DMS53 treated with DMSO at 0.1 percent for 48 hours (cell line): ENCODE results near the gene PLA2G2D.
A peak's percentile ranks its signal among the peaks of the same experiment; 100 is the strongest.
"Not testable (repeated sequence)": the region's sequence is repeated elsewhere in the genome, so short reads cannot be mapped to it uniquely, and the experiment has no call there.

Experiments
- DNase-seq: peaks from one replicate; lab custom pipeline; 2025; ENCODE audit not compliant: unreplicated experiment; lab: John Stamatoyannopoulos, UW

Gene PLA2G2D

DNA sequence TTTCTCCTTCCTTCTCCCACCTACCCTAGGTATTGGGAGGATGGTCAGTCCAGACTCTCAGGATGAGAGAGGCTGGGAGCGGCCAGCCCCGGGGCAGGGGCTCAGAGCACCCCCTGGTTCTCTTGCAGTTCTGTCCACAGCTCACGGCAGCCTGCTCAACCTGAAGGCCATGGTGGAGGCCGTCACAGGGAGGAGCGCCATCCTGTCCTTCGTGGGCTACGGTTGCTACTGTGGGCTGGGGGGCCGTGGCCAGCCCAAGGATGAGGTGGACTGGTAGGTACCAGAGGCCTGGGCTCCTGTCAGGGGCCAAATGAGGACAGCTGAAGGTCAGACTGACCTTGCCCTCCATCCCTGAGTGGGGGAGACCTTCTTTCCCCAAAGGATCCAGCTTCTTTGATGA, 24.0 kb upstream of the PLA2G2D start:
- no peak for DNase-seq

DNA sequence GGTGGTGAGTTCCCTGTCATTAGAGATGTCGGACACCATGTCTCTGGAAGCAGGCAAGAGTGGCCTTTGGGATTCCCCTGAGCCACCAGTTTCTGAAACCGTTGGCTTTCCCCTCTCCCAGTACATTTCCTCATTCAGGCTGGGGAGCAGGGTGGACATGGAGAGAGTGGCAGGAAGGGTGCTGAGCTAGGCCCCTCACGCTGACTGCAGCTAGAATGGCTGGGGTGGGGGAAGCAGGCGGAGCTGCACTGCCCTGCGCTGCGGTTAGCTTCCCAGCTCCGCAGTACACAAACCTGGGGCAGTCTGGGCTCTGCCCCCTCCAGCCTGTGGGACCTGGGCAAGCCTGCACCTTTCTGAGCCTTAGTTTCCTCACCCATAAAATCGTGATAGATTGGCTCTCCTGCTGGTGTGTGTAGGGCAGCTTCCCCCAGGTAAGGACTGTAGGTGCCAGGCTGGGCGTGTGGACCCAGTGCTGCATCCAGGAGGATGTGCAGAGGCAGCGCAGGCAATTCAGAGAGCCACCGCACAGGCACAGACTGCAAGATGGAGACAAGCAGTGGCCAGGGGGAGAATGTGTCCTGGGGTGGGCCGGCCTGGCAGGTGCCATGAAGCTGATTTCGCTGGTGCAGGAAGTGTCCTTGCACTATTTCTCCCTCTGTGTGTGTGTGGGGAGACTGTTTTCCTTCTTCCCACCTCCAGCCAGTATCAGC, 22.8 kb upstream of the PLA2G2D start:
- no peak for DNase-seq

DNA sequence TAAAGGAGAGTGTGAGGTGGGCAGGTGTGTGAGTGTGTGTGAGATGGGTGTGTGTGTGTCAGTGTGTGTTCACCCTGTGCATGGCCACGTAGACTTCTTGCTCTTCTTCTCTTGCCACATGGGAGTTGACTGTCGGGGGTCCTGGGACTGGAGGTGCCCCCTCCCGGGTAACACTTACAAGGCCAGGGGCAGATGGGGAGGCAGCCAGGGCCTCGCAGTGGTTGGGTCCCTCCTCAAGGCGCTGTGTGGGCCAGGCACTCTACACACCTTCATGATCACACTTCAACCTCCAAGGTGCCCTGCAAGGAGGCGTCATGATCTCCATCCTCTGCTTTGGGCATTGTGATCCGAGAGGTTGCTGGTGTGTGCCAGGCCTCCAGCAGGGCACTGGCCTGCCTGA, 22.1 kb upstream of the PLA2G2D start:
- DNase-seq, result no peak

DNA sequence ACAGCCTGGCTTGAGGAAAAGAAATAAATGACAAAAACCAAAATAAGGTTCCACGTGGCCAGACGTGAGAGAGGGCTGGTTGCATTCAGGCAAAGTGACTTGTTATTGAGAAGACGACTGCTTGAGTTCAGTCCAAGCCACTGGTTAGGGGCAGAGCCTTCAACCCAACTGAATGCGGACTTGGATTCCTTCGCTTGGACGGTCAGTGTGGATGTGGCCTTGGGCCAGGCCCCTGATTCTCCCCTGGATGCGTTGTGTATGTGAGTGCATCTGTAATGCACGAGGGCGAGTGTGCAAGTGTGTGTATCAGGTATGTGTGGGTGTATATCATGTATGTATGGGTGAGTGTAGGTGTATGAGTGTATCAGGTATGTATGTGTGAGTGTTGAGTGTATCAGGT, 21.7 kb upstream of the PLA2G2D start:
- DNase-seq, result no peak

DNA sequence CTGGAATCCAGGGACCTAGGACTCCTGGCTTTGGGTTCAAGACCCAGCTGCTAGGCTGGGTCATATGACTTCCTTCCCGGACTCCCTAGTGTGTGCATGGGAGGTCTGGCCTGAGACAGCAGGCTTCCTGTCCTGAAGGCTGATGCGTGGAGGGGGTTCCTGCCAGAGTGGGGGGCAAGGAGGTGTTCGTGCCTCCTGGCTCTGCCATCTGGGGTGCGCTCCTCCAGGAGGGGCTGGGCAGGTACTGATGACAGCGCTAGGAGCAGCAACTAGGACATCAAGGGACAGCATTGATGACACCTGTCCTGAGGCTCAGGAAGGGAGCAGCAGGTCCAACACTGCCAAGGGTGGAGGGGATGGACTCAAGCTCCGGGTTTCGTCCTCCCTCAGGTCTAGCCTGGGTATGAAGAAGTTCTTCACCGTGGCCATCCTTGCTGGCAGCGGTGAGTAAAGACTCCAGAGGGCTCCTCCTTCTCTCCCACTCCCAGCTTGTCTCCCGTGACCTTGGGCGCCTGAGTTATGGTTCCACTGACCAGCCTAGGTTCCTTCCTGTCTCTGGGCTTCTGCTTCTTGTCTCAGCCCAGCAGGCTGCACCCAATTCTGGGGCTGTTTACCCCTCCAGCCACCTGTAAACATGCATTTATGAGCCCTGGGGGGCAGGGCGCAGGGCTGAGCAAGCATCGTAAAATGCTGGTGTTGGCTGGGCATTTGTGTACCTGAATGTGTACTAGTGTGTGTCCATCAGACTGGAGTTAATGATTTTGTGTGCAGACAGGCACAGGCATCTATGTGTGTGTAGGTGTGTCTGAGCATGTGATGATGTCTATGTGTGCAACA, 20.7 kb upstream of the PLA2G2D start:
- no peak for DNase-seq

DNA sequence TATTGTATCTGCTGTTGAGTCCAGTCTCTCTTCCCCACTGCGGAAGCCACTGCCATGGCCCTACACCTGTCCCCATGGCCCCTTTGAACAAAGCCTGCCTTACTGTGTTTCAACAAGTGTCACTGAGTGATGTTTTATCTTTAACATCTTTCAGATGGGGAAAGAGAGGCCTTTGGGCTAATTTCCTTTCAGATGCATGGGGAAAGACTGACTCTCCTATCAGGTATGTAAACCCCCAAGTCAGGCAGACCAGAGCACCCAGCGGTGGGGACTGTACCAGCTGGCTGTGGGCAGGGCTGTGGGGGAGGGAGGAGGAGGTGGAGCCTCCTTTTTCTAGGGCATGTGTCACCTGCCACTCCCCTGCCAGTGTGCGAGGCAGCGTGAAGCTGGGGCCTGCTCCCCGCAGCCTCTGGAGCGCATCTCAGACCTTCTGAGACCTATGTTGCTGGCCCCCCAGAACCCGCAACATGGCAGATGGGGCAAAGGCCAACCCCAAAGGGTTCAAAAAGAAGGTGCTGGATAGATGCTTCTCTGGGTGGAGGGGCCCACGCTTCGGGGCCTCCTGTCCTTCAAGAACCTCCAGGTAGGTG, 19.7 kb upstream of the PLA2G2D start, which contains the start of gene PLA2G2F:
Gene PLA2G2F, plus strand, starts transcription at position 363 of the 590 bp plus-strand sequence. Its CDS starts 105 bp downstream, at position 468.
- no peak for DNase-seq

DNA sequence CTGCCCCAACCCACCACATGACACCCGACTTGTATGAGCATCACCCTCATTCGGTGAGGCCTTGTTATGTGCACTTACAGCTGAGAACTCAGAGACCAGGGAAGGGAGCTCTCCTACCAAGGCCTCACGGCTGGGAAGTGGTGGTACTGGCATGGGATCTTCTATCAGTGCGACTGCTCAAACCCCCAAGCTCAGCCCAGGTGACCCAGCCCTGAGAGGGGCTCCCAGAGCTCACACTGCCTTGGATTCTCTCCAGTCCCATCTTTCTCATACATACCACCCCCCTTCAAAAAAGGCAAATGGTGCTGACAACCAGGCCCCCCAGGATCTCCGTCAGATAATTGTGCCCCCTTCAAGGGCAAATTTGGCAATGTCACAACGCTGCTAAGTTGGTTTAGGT, 19.0 kb upstream of the PLA2G2D start:
- DNase-seq, result no peak

DNA sequence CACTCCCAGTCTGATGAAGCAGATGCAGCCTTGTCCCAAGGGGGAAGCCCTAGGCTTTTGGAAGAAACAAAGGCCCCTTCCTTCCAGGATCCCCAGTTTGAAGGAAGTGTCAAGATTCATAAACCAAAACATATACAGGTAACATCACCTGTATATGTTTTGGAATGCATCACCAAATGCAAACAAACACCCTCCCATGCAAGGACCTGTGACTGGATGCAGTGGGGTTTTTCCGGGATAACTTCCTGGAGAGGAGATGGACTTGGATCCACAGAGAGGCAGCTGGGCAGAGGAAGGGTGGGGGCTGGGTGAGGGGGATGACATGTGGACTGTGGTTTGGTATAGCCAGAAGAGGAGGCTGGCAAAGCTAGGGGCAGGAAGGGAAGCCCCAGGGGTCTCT, 18.3 kb upstream of the PLA2G2D start:
- no peak for DNase-seq

DNA sequence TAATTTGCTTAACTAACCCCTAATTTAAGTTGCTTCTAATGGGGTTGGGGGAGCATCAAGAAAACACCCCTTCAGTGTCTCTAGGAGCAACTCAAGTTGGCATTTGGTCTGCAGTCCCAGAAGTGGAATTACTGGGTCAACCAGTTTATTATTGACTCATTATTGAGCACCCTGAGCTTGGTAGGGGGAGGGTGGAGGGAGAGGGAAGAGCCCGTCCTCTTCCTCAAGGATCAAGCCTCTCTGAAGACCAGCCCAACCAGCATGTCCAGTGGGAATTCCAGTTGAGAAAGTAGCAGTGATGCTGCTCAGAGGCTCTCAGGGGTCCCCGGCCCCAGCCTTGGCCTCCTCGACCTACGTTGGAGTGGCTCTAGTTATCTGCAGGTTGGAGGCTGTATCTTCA, 17.7 kb upstream of the PLA2G2D start:
- peak; percentile 28 for DNase-seq

DNA sequence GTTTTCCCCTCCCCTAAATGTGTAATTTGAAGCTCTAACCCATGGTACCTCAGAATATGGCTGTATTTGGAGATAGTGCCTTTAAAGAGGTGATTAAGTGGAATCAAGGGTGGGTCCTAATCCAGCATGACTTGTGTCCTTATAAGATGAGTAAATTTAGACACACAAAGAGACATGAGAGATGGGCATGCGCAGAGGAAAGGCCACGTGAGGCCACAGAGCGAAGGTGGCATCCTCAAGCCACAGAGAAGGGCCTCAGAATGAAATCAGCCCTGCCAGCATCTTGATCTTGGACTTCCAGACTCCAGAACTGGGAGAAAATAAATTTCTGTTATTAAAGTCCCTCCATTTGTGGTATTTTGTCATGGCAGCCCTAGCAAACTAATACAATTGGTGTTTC, 16.9 kb upstream of the PLA2G2D start:
- DNase-seq, result no peak

DNA sequence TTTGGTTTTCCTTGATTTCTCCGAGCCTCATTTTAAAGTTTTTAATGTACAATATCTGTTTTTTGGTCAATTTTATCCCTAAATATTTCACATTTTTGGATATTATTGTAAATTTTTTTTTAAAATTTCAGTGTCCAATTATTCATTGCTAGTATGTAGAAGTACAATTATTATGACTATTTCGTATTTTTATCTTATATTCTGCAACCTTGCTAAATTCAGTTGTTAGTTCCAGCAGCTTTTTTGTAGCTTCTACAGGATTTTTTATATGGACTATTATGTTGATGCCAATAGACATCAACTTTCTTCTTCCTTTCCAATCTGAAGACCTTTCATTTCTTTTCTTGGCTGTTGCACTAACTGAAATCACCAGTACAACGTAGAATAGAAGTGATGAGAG, 15.7 kb upstream of the PLA2G2D start:
- no peak for DNase-seq

DNA sequence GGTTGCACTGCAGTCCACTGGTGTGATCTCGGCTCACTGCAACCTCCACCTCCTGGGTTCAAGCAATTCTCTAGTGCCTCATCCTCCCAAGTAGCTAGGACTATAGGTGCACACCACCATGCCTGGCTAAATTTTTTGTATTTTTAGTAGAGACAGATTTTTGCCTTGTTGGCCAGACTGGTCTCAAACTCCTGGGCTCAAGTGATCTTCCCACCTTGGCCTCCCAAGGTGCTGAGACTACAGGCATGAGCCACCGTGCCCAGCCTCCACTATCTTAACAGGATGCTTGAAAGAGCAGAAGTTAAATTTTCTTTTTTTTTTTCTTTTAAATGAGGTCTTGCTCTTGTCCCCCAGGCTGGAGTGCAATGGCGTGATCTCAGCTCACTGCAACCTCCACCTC, 11.2 kb upstream of the PLA2G2D start:
- DNase-seq, result not testable (repeated sequence)

DNA sequence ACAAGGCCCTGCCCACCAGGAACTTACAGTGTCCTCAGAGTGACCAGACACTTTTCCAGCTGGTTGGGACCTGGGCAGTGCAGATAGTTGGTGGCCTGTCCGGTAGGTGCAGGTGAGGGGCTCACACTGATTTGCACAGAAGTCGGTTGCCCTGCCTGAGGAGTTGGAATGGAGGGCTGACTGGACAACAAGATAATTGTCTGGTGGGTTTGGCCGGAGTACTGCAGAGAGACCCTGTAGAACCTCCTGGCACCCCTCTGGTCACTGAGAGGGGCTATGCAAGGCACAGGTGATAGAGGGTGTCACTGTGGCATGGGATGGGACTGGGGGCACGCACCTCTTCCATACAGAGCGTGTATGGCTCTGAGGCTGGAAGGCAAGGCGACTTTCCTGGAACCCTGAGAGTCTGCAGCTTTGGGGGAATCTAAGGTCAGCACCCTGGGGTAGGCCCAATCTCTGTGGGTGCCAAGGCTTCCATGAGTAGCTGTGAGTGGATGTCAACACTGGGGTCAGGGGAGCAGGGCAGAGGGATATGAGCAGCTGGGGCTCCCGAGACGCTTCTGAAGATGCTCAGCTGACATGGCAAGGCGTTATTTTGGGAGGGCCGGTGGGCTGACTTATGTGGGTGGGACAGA, 7.6 kb upstream of the PLA2G2D start:
- DNase-seq, result no peak

DNA sequence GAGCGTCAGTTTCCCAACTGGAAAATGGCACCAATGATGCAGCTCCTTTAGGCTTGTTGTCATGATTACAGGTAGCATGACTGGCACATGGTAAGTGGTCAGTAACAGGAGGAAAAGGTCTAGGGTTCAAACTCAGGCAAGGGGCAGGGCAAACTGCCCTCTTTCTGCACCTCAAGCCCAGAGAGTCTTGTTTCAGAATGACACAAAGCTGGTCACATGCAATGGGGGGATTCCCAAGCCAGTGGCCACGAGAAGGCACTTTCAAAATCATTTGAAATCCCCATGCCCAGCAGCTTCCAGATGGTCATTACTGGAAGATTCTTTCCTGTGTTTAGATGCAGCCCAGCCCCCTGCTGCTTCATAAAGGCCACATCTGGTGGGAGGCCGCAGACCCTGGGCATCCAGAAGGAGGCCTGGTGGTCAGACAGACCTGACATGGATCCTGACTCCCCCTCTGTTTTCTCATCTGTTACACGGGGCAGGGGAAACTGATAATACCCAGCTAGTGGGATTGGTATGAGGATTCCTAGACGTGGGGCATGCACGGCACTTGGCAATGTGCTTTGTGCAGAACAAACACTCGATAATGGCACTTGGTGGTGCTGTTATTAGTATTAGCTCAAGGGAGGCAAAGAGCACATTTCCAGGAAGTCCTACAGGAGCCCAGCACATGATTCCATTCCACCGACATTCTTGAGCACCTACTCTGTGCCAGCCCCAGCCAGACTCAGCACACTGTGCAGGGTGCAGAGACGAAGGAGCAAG, 6.9 kb upstream of the PLA2G2D start:
- no peak for DNase-seq

DNA sequence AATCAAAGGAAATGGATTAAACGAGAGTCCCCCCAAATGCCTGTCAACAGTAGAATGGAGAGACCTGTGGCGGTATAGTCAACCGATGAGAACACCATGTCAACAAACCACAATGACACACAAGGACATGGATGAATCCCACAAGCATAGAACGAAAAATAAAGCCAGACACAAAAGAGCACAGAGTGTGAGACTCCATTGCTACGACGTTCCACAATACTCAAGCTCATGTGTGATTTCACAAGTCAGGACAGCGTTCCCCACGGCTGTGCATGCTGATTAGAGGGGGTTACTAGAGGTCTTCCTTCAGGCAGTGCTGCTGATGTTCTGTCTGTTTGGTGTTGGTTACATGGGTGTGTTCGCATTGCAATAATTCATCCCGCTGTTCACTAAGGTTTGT, 5.8 kb upstream of the PLA2G2D start:
- DNase-seq, result no peak

DNA sequence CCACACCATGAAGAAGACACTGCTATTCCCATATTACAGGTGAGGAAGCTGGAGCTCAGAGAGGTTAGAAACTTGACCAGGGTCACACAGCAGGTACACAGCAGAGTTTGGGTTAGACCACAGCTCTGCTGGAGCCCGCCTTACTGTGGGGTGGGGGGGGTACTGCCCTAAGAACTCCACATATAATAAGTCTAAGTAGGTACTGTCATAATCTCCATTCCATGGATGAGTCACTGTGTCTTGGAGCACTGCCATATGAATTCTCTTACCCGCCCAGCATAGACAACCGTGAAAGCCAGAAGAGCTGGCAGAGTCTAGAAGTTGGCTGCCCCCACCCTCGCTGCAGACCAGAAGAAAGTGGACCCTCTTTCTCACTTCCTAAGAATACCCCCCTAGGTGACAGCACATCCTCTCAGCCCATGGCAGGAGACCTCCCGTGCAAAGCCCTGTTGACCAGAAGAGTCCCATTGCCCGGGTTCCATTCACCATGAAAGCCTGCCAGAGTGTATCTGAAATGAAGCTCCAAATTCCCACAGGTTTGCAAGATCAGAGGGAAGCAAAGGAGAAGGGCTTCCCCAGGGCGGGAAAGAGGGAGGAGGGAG, 5.2 kb upstream of the PLA2G2D start:
- peak; percentile 5 for DNase-seq

DNA sequence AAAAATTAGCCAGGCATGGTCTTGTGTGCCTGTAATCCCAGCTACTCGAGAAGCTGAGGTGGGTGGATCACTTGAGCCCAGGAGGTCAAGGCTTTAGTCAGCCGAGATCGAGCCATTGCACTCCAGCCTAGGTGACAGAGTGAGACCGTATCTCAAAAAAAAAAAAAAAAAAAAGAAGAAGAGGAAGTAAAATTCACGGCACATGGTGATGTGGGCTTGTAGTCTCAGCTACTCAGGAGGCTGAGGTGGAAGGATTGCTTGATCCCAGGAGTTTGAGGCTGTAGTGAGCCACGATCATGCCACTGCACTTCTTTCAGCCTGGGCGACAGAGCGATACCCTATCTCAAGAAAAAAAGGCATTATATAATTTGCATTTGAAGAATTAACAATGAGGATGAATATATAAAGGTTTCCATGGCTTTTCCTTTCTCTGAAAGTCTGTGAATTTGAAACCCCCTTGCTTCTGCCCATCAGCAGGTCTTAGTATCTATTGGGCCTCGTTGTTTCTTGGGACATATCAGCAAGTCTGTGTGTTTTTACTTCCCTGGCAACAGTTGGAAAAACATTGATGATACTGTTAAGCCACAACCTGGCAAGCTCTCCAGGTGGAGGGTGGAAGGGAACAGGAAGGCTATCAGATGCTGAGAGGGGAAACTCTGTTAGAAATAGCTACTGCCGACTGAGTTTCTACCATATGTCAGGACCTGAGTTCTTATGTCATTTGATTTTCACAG, 4.6 kb upstream of the PLA2G2D start:
- no peak for DNase-seq

DNA sequence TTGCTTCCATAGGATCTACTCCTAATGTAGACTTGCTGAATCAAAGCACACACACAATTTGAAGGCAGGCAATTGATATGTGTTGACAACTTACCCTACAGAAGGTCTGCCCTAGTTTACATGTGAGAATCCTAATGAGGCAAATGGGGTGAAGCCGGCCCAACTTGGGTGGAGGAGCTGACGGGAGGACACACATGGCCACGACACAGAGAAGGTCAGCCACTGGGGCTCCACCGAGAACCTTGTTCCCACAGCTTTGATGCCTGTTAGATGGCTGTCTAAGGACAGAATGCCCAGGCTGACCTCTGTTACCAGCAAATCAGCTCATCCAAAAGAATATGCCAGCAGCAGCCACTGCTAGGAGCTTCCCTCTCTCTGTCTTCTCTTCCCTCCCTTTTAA, 1.5 kb upstream of the PLA2G2D start:
- DNase-seq, result no peak

DNA sequence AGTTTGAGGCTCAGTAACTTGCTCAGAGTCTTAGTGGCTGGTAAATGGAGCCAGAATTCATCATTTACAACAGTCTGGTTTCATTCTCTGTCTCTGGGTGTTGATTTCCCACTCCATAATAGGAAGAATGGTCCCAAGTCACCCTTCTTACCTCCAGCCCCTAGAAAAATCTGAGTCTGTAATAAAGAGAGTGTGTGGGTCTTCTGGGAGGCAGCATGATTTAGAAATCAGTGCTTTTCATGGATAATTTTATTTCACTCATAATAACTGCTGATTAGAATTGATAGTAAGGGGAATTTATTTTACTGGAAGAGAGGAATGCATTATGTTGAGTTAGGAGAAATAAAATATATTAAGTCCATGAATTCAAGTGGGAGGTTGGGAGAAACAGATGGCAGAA, 2.1 kb downstream of the PLA2G2D start:
- no peak for DNase-seq

DNA sequence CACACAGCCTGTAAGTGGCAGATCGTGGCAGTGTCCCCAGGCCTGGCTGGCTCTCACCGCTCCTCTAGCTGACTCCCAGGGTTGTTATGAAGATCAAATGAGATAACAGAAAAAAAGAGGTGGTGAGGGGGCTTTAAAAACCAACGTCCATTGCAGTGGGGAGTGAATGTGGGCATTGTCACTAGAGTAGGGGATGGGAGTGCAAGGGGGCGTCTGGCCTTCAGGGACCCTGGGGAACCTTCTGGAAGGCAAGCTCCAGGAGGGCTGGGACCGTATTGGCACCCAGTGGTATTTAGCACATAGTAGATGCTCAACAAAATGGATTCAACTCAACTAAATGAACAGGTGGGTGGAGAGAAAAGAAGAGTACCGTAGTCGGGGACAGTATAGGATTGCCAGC, 3.4 kb downstream of the PLA2G2D start:
- no peak for DNase-seq
